Midbrain (tissue), 1 donor: ENCODE results near the gene CAMTA1.

ENCODE experiments used
- DNase-seq: peaks from one replicate; lab custom pipeline; 2025; lab: John Stamatoyannopoulos, UW

Gene CAMTA1

DNA sequence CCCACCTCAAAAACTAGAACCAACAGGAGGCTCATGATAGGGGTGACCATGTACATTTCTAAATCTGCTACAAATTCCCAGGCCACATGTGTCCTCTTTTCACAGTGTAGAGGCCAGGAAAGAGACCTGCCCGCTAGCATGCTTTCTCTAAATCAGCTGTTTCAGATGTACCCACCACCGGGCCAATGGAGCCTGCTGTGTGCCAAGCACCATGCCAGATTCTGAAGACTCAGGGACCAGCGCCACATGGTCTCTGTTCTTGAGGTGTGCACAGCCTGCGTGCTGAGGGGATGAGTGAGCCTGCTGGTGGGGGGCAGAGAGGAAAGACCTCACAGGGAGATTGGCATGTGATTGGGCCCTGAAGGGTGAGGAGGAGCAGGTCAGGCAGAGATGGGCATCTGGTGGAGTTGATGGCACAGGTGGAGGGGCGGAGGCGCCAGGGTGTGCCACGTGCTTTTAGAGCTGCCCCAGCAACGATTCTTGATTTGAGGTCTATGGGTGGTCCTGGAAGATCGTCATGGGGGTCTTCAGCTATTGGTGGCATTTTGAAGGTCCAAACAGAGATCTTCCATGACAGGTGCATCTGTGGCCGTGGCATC, 500.7 kb downstream of the CAMTA1 start:
- DNase-seq = no peak

- no peak for DNase-seq
These were observed 501.8 kb downstream of the CAMTA1 start for GRCh38 chr1:7287013-7287412.

GRCh38 chr1:7288992-7289391, 503.7 kb downstream of the CAMTA1 start:
- no peak for DNase-seq

DNA sequence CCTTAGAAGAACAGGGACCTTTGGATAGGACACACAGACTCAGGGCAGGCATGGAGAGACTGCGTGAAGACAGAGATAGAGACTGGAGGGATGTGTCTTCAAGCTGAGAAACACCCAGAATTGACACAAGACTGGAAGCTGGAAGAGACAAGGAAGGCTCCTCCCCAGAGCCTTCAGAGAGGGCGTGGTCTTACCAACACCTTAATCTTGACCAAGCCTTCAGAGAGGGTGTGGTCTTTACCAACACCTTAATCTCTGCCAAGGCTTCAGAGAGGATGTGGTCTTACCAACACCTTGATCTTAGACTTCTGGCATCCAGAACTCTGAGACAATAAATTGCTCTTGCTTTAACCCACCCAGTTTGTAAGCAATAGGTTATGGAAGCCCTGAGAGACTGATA, 504.4 kb downstream of the CAMTA1 start:
- DNase-seq = no peak

DNA sequence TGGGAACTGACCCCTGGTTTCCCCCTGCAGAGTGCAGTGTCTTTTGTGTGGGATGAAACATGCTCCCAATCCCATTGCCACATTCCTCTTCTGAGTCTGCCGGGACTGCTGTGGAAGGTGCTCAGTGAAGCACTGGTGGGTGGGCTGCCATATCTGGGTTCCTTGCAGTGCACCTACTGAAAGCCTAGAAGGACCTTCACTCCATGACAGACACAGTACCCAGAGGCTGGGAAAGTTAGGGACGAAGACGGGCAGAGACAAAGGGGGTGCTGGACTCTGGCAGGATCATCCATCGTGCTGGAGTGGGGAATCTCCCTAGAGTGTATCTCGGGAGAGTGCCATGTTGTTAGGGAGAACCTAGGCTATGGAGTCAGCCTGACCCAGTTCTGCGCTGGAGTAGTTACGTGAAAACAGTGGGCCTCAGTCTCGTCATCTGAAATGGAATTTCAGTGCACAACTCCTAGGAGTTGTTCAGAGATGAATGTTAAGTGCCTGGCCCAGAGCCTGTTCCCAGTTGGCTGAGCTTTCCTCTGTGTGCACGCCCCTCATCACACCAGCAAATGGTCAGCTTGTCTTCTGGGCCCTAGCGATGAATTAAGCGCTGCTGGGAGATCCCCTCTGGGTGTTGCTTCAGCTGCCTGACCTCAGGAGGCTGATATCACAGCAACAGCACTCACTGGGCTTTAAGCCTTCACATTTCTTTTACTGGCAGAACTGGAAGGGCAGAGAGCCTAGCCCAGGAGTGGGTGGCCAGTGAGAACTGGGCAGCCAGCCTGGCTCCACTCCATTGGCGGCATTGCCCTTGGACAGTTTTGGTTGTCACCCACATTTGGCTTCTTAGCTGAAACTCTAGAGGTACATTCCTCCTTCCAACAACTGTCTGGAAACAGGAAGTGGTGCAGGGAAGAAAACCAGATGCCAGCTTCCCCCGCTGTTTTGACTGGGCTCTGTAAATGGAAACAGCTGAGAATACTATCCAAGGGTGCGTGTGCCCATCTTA, 506.0 kb downstream of the CAMTA1 start:
- DNase-seq = peak; percentile 73

DNA sequence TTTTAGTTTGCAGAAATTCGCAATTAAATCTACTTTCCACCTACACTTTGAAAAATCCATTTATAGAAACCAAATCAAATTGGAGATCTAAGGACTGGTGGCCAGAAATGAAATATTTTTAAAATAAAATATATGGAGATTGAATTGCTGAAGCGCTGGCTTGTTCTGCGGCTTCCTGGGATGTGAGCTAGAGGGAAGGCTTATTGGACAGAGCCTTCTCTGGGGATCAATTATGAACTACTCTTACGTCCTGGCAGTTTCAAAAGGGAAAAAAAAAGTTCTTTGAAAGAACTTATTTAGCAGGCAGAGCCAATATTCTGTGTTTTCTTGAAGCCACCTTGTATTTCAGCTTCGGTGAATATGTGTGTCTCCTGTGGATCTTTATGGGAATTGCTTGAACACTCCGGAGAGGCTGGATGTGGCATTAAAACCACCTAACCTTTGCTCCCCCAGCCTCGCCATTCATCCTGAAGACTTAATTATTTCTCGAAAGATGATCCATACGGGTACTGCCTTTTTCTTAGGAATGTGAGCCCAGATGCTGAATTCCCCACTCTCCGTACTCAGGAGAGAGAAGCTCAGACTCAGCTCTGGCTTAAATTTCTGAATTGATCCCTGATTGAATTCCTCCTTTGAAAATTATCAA, 506.9 kb downstream of the CAMTA1 start:
- no peak for DNase-seq

DNA sequence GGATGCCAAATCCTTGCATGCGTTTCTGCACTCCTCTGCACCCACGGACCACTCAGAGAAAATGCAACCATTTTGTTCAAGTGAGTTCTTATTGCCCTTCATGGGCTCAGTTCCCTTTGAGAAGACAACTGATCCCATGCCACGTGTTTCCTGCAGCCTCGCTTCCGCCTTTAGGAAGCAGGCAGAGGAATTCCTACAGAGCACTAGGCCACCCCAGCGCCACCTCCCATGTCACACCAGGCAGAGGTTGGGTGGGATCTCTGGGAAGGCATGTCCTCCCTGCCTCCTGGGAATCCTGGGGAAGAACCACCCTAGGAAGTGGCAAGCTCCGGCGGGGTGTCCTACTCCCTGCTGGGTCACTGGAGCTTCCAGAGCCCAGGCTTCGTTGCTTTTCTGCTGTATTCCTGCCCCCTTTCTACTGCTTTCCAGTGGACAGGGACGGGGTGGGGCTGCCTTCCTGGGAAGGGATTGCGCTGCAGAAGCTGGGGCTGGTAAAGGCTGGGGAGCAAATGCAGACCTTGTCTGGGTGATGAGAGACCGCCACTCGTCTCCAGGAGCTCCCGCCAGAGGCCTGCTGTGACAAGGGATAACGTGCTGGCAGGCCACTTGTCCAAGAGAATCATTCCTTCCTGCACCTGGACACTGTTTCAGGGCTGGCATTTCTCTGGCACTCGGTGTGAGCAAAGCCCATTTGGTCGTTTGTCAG, 507.6 kb downstream of the CAMTA1 start:
- no peak for DNase-seq

DNA sequence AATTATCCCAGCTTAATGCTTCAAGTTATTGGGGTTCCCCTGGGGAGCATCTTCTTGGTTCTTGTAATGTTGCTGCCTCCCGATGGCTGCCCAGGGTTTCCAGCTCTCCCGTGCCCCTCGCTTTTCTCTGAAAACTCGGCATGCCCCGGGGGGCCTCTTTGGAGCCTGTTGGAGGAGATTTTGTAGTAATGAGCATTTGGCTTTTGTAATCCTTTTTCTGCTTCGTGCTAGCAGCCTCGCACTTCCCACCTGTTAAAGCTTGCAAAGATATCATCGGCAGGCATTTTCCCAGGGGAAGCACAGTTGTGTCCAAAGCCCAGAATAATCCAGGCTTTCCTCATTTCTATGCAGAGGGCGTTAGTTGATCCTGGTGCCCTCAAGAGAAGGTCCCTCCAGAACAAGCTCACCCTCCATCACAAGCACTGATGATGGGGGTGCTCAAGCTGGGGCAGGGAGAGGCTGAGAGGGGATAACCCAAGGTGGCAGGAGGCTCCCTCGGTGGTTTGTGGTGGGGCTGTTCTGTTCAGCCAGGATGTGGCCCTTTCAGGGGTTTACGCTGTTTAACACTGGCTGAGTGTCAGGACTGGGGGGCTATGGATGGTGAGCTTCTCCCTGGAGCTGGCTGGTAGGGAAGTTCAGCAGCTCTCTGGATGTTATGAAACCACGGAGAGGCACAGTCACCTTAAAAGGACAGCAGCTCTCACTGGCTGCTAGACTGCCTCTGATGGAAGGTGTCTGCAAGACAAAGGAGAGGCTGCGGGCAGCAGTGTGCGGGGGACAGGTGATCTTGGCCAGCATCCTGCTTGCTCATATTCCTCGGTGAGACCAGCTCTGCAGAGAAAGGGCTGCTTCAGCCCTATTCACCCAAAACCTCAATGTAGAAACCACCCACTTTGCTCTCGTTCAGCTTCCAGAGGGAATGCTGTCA, 508.7 kb downstream of the CAMTA1 start:
- DNase-seq = no peak

DNA sequence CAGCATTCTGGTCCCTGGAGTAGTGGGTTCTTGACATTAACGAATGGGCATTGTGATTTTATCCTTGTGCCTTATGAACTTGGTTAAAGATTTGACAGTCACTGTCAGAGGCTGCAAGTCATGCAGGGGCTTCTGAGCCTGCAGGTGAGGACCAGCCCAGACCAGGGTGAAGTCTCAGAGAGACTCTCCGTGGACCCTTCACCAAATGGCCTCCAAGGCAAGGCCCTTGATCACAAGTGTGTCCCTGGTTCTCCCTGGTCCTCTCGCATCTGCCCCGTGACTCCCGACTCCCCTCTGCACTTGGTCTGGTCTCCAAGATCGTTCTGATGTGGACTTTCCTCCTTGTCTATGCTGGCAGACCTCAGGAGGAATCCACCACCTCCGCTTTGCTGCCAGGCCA, 509.4 kb downstream of the CAMTA1 start:
- no peak for DNase-seq

- no peak for DNase-seq
These were observed 510.7 kb downstream of the CAMTA1 start for GRCh38 chr1:7295946-7296345.

GRCh38 chr1:7296968-7297367, 511.7 kb downstream of the CAMTA1 start:
- no peak for DNase-seq

DNA sequence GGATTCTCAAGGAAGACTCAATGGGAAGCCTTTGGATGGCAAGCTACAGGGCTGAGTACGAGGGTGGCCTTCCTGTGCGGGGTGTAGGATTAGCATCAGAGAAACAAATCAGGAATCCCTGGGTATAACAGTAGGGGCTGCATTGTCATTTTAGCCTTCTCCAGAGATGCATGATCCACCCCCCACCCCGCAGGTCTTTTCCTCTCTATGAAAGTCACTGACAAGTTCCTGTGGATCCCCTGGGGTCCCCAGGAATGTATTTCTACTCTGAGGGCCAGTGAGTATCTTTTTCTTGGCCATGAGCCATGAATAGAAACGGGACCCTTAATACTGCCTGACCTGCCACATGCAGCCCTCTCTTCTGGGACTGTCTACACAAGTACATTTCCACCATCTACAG, 512.9 kb downstream of the CAMTA1 start:
- no peak for DNase-seq

DNA sequence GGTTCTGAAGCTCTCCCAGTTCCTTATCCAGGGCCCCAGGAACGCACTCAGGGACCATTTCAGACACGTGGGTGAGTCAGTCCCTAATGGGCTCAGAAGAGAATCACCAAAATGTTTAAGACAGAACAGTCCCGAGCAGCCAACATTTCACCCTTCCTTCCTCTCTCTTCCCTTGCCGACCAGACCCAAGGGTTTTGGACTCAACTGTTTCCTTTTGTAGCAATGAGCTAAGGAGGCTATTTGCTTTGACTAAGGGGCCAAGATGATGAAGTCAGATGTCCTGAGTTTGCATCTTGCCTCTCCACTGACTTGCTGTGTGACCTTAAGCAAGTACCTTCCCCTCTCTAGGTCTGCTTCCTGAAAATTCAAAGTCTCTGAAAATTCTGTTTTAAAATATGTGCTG, 513.5 kb downstream of the CAMTA1 start:
- DNase-seq = no peak

DNA sequence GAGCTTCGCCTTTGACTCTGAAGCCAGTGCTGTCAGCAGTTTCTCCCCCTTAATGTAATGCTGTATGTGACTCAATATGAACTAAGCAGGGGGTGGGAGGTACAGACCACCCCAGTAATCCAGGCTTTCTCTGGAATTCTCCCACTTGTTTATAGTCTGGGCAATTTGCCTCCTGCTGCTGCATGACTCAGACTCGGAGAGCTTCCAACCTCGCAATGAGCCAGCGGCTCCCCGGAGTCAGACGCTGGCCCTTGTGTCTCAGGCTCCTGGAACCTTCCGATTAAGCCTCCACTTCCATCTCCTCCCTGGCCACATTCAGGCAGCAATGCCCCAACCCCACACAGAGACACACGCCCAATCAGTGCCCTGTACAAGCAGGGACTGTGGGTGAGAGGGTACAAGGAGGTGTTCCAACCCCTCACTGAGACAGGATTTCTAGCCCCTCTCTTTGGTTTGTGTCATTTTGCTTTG, 514.1 kb downstream of the CAMTA1 start:
- DNase-seq = peak; percentile 67

- DNase-seq = no peak
These were observed 514.7 kb downstream of the CAMTA1 start for GRCh38 chr1:7299994-7300393.

DNA sequence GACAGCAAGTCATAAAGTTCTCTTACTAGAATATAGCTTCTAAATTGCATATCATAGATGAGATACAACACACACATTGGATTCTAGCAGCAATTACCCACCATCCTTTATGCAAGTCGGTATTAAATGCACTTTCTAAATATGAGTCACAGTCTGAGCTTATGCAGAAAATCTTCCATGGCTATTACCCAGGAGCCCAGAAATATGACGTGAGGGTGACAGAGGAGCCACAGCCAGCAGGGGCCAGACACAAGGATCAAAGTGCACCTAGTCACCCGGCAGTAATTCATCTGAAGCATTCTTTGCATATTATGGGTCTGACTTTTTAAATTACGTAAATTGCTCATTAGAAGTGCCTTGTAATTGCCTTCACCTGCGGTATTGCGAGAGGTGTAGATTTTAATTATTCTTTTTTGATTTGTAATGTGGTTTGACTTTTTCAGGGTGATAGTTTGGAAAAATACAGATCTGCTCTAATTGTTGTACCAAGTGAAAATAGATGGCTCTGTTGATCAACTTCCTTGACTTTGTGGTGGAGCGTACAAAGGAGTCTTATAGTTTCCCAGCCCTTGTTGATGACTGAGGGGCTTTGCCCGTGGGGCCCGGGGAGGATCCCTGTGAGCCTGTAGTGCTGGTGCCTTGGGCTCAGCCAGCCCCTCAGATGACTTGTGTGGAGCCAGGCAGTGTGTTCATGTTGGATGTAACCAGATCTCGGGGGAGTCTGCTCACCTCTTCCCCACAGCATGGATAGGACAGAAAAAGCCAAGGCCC, 515.8 kb downstream of the CAMTA1 start:
- no peak for DNase-seq

- no peak for DNase-seq
These were observed 516.4 kb downstream of the CAMTA1 start for GRCh38 chr1:7301664-7301981.

DNA sequence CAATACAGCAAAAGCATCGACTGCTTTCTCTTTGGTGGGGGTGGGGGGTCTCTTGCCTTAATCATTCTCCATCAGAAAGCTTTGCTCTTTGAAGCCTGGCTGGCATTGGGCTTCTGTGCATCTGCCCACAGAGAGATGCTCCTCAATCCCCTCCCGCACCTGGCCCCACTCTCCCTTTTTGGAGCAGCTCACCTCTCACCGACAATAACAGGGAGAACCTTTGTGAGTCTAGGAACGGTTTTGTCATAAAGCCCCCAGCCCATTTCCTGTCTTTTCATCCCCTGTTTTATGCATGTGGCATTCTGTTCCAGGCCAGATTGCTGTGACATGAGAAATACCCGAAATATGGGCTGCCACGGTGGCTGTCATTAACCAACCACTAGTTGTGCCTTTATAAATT, 516.9 kb downstream of the CAMTA1 start:
- no peak for DNase-seq

DNA sequence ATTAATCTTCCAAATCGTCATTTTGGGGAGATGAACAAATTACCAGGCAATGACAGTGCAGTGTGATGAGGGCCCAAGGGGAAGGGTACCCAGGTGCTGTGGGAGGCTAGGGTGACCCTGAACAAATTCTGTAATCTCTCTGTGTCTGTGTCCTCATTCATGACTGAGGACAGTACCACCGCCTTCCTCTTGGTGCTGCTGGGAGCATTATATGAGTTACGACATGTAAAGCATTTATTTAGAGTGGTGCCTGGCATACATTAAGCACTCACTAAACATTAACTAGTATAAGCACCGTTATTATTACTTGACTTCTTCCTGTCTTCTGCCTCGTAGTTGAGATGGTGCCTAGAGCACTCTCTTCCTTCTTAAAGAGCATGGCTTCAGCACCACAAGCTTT, 517.6 kb downstream of the CAMTA1 start:
- DNase-seq = no peak

DNA sequence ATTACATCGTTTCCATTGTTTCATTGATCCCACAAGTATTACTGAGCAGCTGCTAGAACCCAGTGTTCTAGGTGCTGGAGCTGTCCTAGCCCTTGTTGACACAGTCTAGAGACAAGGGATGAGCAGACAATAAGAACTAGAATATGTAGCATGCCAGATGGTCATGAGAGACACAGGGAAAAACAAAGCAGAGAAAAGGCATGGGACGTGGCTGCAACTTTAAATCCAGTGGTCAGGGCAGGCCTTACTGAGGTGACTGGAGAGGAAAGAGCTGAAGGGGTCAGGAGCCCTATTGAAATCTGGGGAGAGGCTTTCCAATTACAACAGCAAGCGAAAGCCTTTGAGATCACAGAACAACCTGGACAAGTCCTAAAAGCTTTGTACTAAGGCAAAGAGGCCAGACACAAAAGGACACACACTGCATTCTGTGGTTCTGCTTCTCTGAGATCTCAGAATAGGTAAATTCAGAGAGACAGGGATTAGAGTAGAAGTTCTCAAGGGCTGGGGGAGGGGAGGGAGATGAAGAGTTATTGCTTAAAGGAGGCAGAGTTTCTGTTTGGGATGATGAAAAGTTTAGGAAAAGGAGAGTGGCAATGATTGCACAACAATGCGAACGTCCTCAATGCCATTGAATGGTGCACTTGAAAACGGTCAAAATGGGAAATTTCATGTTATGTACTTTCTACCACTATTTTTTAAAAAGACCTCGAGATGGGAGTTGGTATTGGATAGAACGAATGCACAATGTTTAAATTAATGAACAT, 518.5 kb downstream of the CAMTA1 start:
- DNase-seq = no peak
